Measurements from ENCODE around the gene FEM1A. TPM values are rescaled to one million over a fixed set of nuclear protein-coding genes. Genes with fewer than 3 reads are reported as not detected.
A peak's percentile ranks its signal among the peaks of the same experiment; 100 is the strongest.

Gene FEM1A
- total and polyA plus RNA-seq, 8 donors: 3.5 to 30.7 (median 9.0) TPM

GRCh38 chr19:4768934-4769777, 22.4 kb upstream of the FEM1A start:
- TF ChIP-seq POLR2A (IDR thresholded peaks at IDR 0.05) (peak in 1 of 4 donors; percentile 31), EP300 (IDR thresholded peaks at IDR 0.05) (no peak), POLR2AphosphoS5 (IDR thresholded peaks at IDR 0.05) (peak in 2 of 3 donors; percentile 27 to 53)
- TF ChIP-seq, protein P1, sequence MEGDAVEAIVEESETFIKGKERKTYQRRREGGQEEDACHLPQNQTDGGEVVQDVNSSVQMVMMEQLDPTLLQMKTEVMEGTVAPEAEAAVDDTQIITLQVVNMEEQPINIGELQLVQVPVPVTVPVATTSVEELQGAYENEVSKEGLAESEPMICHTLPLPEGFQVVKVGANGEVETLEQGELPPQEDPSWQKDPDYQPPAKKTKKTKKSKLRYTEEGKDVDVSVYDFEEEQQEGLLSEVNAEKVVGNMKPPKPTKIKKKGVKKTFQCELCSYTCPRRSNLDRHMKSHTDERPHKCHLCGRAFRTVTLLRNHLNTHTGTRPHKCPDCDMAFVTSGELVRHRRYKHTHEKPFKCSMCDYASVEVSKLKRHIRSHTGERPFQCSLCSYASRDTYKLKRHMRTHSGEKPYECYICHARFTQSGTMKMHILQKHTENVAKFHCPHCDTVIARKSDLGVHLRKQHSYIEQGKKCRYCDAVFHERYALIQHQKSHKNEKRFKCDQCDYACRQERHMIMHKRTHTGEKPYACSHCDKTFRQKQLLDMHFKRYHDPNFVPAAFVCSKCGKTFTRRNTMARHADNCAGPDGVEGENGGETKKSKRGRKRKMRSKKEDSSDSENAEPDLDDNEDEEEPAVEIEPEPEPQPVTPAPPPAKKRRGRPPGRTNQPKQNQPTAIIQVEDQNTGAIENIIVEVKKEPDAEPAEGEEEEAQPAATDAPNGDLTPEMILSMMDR (IDR thresholded peaks at IDR 0.05): no peak
- Histone ChIP-seq H3K9me3 (no peaks in the 10 kb centered on the region), H3K4me1 (no peaks in the 10 kb centered on the region), H3K4me3 (peak overlapping the region in 1 of 4 donors; percentile 12), H3K27ac (no peak overlapping the region), H3K36me3 (no peaks in the 10 kb centered on the region), H3K27me3 (peaks cover 0 to 26% (median 0%) of the 10 kb centered on the region in 3 donors)
- DNase-seq: peak; percentile 82 to 96
- intact Hi-C loops (cut with DNase I; ENCODE audit: low total_unique reads): no loop called here
- whole genome bisulfite sequencing, 5 donors: 8 to 15% (median 11%) methylated on average over 36 to 37 of the region's 37 CpGs

DNA sequence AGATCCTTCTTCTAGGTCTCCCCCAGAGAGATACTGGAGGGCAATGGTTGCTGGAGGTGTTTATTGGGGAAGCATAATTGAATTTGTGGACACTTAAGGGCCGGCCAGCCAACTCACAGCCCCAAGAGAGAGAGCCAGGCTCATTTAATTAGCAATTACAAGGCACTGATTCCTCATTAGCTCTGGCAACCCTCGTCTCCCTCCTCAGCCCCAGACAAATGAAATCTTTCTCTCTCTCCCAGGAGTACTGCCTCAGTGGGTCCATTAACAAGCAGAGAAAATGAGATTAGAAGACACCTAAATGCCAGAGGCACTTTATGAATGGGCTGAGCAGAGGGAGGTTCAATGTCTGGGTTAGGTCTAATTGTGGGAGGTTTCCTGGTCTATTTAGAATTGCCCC, 19.0 kb upstream of the FEM1A start:
- Histone ChIP-seq H3K27ac (no peak overlapping the region), H3K9me3 (no peaks in the 10 kb centered on the region), H3K36me3 (no peaks in the 10 kb centered on the region), H3K4me1 (no peaks in the 10 kb centered on the region), H3K27me3 (peaks cover 0 to 40% (median 0%) of the 10 kb centered on the region in 3 donors), H3K4me3 (no peak overlapping the region)
- no peak for DNase-seq
- WGBS, 5 donors: 30 to 51% (median 41%) methylated on average over 2 of the region's 2 CpGs
- TF ChIP-seq EP300 (IDR thresholded peaks at IDR 0.05): no peak
- intact Hi-C loops (cut with DNase I; ENCODE audit: low total_unique reads): no loop called here

- intact Hi-C loops (cut with DNase I; ENCODE audit: low total_unique reads): no loop called here
- no peak for DNase-seq
- 55 to 70% (median 62%) methylated on average over 9 of the region's 9 CpGs for WGBS, 5 donors
These were observed 18.4 kb upstream of the FEM1A start for GRCh38 chr19:4773047-4773640.

GRCh38 chr19:4774136-4774535, 17.4 kb upstream of the FEM1A start:
- Histone ChIP-seq H3K9me3 (no peaks in the 10 kb centered on the region), H3K36me3 (no peaks in the 10 kb centered on the region), H3K27ac (no peak overlapping the region), H3K27me3 (peaks cover 0 to 45% (median 0%) of the 10 kb centered on the region in 3 donors), H3K4me1 (no peaks in the 10 kb centered on the region), H3K4me3 (no peak overlapping the region)
- WGBS, 5 donors: 55 to 73% (median 64%) methylated on average over 3 of the region's 3 CpGs
- no peak for TF ChIP-seq POLR2AphosphoS5 (IDR thresholded peaks at IDR 0.05)
- TF ChIP-seq, protein P1 (IDR thresholded peaks at IDR 0.05): no peak
- no peak for TF ChIP-seq EP300 (IDR thresholded peaks at IDR 0.05)
- TF ChIP-seq POLR2A (IDR thresholded peaks at IDR 0.05): no peak
- DNase-seq: no peak
- intact Hi-C loops (cut with DNase I; ENCODE audit: low total_unique reads): no loop called here

More at GRCh38 chr19:4773047-4773640, 18.4 kb upstream of the FEM1A start:
- TF ChIP-seq, protein P1 (IDR thresholded peaks at IDR 0.05): no peak
- TF ChIP-seq POLR2A (IDR thresholded peaks at IDR 0.05) (no peak), POLR2AphosphoS5 (IDR thresholded peaks at IDR 0.05) (no peak), EP300 (IDR thresholded peaks at IDR 0.05) (no peak)
- H3K4me3 ChIP-seq: no peak overlapping the region
- H3K9me3 ChIP-seq: no peaks in the 10 kb centered on the region
- H3K4me1 ChIP-seq: no peaks in the 10 kb centered on the region
- peaks cover 0 to 45% (median 0%) of the 10 kb centered on the region in 3 donors for H3K27me3 ChIP-seq
- H3K36me3 ChIP-seq: no peaks in the 10 kb centered on the region
- H3K27ac ChIP-seq: no peak overlapping the region
